NB4 (cell line): ENCODE measurements around the gene MEF2C.
A peak's percentile ranks its signal among the peaks of the same experiment; 100 is the strongest.

Source experiments
- DNase-seq: peaks from one replicate; pipeline ENCODE4 v3.0.0; 2010; ENCODE audit warnings: low read depth
- H3K4me3 ChIP-seq: one replicate; pipeline ENCODE4 v1.5.1; 2011; ENCODE audit warnings: mild to moderate bottlenecking, low read depth, low read length, moderate library complexity
- MYC ChIP-seq: IDR thresholded peaks from 2 replicates; pipeline ENCODE4 v1.6.1; 2011; ENCODE audit warnings: low read depth, low read length
- POLR2A ChIP-seq: IDR thresholded peaks from 2 replicates; pipeline ENCODE4 v1.6.1; 2011; ENCODE audit warnings: mild to moderate bottlenecking; ENCODE audit not compliant: insufficient read length; ENCODE audit errors: extremely low read depth
- TF ChIP-seq, protein P1 (sequence below): IDR thresholded peaks from 2 replicates; pipeline ENCODE4 v1.6.1; 2011; ENCODE audit warnings: low read depth, low read length
- TF ChIP-seq, protein P2 (sequence below): IDR thresholded peaks from one replicate; pipeline ENCODE4 v1.5.1; 2012; ENCODE audit warnings: low read depth, low read length

The MEF2C gene

DNA sequence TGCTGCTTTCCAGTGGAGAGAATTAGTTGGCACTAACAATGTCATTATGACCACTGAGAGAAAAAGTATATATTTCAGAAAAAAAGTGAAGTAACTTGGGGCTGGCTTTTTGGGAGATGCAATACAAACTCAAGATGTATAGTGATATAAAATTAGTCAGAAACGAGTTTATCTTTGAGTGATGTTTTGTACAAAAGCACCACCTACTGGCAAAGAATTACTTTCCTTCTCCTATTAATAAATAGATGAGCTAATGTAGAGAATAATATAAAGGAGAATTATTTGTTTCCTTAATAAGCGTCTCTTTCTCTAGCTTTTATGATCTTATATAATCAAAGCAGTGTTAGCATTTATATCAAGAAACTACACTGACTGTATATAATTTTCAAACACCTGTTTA is 158.8 kb downstream of the MEF2C start:
- peak; percentile 26 for DNase-seq
- TF ChIP-seq, protein P1, sequence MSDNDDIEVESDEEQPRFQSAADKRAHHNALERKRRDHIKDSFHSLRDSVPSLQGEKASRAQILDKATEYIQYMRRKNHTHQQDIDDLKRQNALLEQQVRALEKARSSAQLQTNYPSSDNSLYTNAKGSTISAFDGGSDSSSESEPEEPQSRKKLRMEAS = no peak
- TF ChIP-seq, protein P2, sequence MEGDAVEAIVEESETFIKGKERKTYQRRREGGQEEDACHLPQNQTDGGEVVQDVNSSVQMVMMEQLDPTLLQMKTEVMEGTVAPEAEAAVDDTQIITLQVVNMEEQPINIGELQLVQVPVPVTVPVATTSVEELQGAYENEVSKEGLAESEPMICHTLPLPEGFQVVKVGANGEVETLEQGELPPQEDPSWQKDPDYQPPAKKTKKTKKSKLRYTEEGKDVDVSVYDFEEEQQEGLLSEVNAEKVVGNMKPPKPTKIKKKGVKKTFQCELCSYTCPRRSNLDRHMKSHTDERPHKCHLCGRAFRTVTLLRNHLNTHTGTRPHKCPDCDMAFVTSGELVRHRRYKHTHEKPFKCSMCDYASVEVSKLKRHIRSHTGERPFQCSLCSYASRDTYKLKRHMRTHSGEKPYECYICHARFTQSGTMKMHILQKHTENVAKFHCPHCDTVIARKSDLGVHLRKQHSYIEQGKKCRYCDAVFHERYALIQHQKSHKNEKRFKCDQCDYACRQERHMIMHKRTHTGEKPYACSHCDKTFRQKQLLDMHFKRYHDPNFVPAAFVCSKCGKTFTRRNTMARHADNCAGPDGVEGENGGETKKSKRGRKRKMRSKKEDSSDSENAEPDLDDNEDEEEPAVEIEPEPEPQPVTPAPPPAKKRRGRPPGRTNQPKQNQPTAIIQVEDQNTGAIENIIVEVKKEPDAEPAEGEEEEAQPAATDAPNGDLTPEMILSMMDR = no peak
- TF ChIP-seq MYC (no peak), POLR2A (no peak)
- no peak overlapping the region for H3K4me3 ChIP-seq

DNA sequence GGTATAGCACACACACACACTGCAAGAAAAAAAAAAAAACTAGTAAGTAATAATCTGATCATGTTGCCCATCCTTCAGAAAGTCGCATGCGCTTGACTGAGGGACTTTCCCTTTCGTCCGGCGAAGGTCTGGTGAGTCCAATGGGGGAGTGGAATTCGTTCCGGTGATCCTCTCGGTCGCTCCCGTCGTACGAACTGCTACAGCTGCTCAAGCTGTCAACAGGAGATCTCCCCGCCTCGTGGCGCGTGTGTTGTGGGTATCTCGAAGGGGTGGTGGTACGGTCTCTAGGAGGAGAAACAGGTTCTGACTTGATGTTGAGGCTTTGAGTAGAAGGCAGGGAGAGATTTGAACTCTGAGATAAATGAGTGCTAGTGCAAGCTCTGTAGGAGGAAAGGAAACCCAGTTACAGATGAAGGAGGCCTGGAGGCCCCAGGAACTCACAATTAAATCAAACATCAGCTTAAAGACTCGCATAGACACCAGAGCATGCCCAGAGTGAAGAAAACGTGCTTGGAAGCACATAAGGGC is 160.4 kb downstream of the MEF2C start:
- H3K4me3 ChIP-seq = no peak overlapping the region
- DNase-seq = no peak
- no peak for TF ChIP-seq MYC
- TF ChIP-seq POLR2A = no peak
- TF ChIP-seq, protein P1 = no peak
- TF ChIP-seq, protein P2 = no peak

DNA sequence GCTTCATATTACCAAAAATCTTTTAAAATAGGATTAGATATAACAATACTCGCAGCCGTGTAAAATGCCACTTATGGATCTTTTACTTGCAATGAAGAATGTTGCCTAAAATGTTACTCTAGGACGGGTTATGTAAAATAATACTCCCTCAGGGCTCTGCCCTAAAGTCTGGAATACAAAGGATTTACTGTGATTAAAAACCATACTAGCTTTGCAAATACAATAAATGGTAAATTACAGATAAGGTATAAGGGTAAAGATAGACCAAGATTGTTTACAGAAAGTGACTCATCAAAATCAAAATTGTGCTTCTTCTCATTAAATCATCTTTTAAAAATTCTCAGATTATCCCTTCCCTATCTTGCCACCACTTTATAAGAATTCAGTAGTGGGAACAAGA is 163.6 kb downstream of the MEF2C start:
- no peak for DNase-seq
- no peak for TF ChIP-seq MYC
- TF ChIP-seq, protein P2 = no peak

DNA sequence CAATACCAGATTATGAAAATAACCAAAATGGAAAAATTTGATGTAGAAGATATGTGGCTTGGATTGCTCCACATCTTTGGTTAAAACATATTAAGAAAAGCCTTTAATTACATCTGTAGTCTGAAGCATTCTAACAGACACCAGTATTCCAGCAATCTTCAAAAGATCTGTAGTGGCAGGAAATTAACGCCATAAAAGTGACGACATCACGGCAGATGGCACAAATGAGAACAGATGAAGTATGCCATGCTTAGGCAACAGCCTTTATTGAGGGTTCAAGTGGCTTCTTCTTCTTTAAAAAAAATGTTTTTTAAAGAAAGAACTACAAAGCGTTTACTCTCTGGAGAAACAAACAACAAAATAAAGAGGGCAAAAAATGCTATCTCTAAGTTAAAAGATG is 164.2 kb downstream of the MEF2C start:
- DNase-seq = peak; percentile 18
- TF ChIP-seq POLR2A (no peak), MYC (no peak)
- TF ChIP-seq, protein P1 = no peak
- TF ChIP-seq, protein P2 = no peak
- H3K4me3 ChIP-seq = no peak overlapping the region

More for the DNA sequence above, 163.6 kb downstream of the MEF2C start:
- no peak overlapping the region for H3K4me3 ChIP-seq

DNA sequence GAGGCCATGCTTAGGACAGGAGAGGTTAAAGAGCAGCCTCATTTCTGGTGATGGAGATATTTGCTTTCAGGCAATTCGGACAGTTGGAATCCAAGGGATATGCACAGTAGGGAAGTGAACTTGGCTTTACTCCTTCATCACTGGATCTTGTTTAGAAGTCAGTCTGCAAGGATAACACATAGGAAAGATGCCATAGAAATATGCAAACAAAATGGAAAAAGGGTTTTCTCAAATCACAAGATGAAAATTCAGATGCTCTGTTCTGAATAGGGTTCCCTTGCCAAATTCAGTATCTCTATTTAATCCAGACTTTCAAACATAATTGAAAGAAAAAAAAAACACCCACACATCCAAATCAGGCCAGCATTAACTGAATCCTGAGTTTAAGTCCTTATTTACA is 166.9 kb downstream of the MEF2C start:
- no peak overlapping the region for H3K4me3 ChIP-seq
- DNase-seq = no peak
- TF ChIP-seq, protein P1 = no peak
- TF ChIP-seq MYC (no peak), POLR2A (no peak)
- TF ChIP-seq, protein P2 = no peak

DNA sequence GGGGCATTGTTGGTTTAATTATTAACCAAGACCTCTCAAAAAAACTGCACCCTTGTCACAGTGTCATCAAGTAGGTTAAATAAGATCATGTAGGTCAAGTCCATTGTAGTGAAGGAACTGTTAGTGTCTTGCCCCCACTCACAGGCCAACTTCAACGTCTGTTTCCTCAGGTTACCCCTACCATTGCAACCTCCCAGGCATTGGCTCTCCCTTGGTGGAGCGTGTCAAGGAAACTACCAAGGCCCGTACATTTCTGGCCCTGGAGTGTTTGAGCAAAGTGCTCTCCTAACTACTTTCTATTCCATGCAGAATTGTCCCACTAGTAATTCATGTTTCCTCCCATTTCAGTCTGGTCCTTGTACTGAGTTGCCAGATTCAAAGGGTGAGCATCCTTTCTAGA is 167.5 kb downstream of the MEF2C start:
- DNase-seq = no peak
- TF ChIP-seq MYC (no peak), POLR2A (no peak)
- TF ChIP-seq, protein P2 = no peak
- TF ChIP-seq, protein P1 = no peak
- H3K4me3 ChIP-seq = no peak overlapping the region
